Stimulated activated CD8-positive, alpha-beta memory T cell treated with anti-CD3 and anti-CD28 coated beads, Interleukin-2, amount 100 ng/mL, for 48 hours (primary cell): ENCODE results near the gene ENKUR.
"Not testable (repeated sequence)": the region's sequence is repeated elsewhere in the genome, so short reads cannot be mapped to it uniquely, and the experiment has no call there.

Experiments used
- DNase-seq, 2 donors: peaks; one replicate each; pipeline ENCODE4 v3.0.0-alpha.2; 2020; ENCODE audit warnings: low read depth in 2 of 2

Gene ENKUR

GRCh38 chr10:25023278-25023677 is 7.3 kb upstream of the ENKUR start:
- DNase-seq = no peak

- no peak for DNase-seq
These were observed 2.7 kb upstream of the ENKUR start for GRCh38 chr10:25018703-25019102.

DNA sequence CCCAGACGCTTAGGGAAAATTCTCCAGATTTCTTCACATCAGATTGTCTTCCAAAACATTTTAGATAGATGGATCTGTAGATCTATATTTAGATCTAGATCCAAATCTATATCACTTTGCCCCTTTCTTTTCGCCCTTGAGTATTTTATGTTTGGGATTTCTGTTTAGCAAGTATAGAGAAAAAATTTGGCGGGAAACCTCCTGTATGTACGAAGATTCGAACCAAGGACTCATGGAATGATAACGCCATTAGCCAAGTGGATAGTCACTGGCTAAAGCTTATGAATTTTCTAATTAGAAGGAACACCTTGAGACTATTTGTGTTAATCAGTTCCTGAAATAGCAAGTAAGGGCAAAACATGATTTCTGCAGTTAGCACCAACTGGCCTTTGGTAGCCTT is 1.7 kb upstream of the ENKUR start:
- no peak for DNase-seq

GRCh38 chr10:25017154-25017590 is 1.2 kb upstream of the ENKUR start:
- peak in 1 of 2 donors; percentile 5 for DNase-seq

DNA sequence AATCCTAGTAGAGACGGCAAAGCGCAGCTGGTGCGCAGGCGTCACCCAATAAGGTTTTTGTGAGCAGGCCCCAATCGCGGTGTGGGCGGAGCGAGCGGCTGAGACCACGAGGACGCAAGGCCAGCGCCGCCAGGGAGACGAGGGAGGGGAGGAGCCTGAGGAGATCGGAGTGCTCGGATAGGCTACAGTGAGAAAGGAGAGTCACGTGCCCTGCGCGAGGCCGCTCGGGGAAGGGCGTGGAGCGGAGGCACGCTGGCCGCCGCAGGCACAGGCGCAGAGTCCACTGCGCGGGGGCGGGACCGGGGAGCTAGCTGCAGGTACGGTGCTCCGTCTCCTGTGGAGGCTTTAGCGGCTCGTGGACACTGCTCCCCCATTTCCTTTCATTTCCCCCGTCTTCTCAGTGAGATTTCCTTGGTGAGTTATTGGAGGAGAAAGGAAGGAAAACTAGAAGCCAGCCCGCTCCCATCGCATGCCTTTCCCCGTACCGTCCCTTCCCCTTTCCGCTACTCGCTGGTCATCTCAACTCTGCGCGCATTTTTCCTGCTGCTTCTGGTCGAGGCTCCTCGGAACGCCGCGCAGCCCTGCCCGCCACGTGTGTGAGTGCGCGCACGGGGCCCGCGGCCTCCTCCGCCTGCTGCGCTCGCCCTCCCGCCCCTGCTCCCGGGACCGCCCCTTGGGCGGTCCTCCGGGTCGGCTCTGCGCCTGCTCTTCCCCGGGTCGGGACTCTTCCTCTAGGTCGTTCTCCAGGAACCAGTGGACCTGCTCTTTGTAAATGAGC is 607 bp upstream of the ENKUR start, which contains the start of gene THNSL1:
Gene THNSL1, plus strand, starts transcription at position 237 of the 778 bp plus-strand sequence. CDS start 6,612 bp downstream, outside the sequence.
- DNase-seq = peak; percentile 96 to 97

DNA sequence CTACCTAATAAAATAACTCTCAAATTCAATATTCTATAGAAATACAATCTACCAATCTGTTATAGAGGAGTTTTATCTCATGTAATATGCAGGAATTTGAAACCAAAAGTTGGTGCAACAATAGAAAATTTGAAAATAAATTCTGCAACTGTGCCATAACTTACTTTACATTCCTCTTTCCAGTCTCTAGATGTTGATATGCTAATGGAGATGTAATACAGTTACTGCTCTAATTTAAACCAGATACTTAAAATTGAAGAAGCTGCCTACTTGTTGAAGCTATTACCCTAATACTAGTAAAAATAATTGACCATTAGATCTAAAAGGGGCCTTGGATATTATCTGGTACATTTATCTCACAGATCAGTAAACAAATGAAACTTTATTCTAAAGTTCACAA is 1.4 kb downstream of the ENKUR start:
- no peak for DNase-seq

DNA sequence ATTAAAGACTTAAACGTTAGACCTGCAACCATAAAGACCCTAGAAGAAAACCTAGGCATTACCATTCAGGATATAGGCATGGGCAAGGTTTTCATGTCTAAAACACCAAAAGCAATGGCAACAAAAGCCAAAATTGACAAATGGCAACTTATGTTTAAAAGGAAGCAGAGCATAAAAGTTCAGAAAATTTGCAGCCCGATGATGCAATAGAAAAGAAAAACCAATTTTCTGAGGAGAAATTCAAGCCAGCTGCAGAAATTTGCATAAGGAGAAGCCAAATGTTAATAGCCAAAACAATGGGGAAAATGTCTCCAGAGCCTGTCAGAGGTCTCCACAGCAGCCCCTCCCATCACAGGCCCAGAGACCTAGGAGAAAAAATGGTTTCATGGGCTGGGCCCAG is 4.4 kb downstream of the ENKUR start:
- DNase-seq = not testable (repeated sequence)

DNA sequence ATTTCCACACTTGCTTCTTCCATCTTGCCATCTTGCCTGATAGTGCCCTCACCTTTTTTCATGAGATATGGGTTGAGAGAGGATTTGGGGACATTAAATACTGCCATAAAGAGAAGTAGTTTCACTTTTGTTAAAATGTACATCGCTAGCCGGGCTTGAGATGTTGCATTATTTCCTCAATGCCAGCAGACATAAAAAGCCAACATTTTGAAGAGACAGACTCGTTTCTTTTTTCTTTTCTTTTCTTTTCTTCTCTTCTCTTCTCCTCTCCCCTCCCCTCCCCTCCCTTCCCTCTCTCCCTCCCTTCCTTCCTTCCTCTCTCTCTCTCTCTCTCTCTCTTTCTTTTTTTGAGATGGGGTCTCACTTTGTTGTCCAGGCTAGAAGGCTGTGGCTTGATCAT is 17.9 kb downstream of the ENKUR start:
- DNase-seq = no peak

- DNase-seq = no peak
These were observed 20.9 kb downstream of the ENKUR start for GRCh38 chr10:24995072-24995471.

DNA sequence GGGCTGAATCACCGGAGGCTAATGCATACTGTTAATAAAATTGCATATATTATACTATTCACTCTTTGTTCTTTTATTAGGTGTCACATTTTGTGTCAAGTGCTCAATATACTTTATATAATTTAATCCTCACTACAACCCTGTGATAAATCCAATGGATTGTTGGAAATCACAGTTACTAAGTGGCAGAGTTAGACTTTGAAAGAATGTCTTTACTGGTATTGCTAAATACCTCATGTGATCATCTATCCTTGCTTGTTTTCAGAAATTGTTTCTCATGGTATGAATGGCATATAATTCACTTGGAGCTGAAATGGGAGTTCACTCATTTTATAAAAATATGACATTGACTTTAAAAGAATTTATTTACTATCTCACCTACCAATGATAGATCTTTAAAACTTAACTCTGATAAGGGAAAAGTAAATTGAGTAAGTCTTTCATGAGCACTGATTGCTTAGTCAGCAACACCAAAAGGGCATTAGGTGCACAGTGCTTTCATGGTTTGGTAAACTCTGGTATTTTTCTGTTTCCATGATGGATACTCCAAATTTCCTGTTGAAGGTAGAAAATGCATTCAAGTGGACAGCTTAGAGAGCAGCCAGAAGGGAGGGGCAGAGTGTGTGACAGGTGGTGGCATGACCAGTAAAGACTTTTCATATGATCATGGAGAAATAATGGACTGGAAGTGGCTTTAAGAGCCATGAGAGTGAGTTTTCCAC is 22.6 kb downstream of the ENKUR start:
- no peak for DNase-seq

- no peak for DNase-seq
These were observed 23.3 kb downstream of the ENKUR start for GRCh38 chr10:24992512-24993133.

GRCh38 chr10:24991298-24991697 is 24.7 kb downstream of the ENKUR start:
- no peak for DNase-seq

GRCh38 chr10:24989867-24990266 is 26.1 kb downstream of the ENKUR start:
- DNase-seq = no peak

DNA sequence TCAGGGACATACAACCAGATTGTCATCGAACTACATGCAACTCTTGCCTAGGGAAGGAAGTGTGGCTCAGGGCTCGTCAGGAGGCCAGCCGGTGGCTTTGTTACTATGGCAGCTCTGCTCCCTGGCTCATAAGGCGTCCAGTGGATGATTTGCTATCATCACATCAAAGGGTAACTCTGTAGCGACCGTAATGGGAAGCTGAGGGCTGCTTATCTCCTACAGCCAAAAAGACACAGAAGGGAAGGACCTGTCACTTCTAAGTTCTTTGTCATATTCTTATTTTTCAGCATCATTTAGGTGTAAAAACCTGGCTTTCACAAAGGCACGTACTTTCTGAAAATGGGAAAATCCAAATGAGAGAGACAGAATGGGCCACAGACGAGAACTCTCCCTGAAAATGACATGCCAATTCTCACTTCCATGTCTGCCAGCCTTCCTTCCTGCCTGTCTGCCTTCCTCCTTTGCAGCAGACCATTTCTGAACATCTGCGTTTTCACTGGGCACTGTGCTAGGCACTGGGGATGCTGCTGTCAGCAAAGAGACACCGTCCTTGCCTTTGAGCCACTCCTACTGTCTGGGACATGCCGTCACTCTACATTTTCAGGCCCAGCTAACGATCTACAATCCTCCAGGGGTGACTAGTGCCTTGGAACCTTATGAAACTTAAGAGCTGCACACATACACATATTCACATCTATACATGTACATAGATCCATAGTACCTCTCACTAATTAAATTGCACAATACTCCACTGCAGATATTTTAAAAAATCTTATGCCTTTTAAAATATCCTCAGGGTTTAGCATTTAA is 26.9 kb downstream of the ENKUR start:
- DNase-seq = no peak

- no peak for DNase-seq
These were observed 31.1 kb downstream of the ENKUR start for GRCh38 chr10:24984906-24985305.

DNA sequence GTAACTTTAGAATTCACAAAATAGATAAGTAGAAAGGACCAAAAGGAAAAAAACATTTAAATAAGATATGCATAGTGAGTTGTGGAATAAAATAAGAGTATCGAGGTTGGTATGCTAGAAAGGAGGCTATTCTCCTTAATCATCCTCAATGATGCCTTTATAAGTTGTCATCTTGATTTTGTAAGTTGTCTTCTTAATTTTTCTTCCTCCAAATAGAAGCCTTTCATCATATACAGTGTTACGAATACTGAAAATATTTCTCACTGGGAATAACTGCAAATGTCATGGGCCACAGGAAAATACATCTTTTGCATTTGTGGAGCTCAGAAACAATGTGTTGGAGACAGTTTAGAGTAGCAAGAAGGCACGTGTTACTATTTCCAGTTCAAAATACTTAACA is 32.0 kb downstream of the ENKUR start:
- no peak for DNase-seq

DNA sequence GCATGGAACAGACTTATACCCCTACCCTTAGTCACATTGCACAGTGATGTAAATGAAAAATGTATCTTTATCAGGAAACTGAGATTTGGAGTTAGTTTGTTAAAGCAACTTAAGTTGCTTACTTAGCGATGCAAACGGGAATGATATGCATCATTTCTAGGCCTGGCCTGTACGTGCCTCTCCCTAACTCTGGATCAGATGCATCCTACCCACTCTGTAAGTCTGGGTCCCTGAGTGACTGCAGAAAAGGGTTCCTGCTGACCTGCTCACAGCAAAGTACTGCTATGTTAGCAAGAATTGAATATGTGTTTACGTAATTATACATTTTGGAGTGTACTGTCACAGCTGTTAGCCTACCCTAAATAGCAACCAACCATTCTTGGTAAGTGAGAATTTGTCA is 32.8 kb downstream of the ENKUR start:
- DNase-seq = no peak

- no peak for DNase-seq
These were observed 33.4 kb downstream of the ENKUR start for GRCh38 chr10:24982319-24983112.

- DNase-seq = no peak
These were observed 34.7 kb downstream of the ENKUR start for GRCh38 chr10:24981161-24981710.

- DNase-seq = no peak
These were observed 36.3 kb downstream of the ENKUR start for GRCh38 chr10:24979685-24980084.

DNA sequence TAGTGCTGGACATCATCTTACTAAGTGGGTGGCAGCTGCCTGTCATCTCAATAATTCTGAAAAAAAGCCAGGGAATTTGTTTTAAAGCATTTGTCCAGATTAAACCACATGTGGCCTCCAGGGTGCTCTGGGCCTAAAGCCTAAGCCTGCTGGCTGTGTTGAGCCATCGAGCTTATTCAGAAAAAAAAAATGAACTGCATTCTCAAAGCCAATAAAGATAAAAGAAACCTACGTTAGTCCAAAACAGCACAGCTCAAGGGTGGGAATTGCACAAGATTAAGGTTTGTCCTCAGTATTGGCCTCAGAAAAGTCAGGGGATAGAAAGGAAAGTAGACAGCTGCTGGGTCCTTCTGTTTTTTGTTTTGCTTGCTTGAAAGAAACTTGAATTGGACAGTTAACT is 41.0 kb downstream of the ENKUR start:
- DNase-seq = no peak
